ENCODE results near the gene TRAF1.

The TRAF1 gene

DNA sequence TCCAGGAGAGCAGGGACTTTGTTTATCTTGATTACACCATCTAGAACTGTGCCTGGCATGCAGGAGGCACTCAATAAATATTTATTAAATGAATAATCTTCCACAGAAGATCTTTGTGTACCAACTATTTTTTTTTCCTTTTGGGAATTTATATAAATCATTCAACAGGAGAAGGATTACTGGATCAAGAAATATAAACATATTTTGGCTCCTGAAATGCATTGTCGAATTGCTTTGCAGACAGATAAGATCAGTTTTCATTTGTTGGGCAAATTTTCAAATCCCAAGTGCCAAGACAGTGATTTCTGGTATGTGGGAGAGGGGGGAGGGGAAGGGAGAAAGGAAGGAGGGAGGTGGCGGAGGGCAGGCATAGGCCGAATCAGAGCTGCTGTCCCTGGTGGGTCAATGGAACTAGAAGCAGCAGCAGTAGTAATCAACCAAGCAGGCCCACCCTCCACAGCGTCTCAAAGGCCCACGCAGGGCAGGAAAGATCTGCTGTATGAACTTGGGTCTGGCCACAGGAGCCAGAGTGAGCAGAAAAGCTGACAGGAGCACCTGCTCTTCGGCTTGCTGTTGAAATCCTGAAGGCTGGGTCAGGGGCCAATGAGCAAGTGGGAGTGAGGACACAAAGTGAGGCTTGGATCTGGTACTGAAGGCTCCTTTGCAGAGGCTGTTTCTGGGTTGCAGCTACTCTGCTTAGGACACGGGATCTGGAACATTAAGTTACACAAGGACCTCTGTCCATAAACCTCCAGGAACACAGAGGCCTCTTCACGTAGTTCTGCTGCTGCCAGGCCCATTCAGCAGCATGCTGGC is 15.8 kb upstream of the TRAF1 start:
- H3K9ac ChIP-seq (ENCODE audit: low read length in 5 of 5), result peak overlapping the region in 2 of 5 donors; percentile 28 to 71
- H3K4me1 ChIP-seq (ENCODE audit: control insufficient read depth in 5 of 5, insufficient read depth in 5 of 5, low read length in 5 of 5), result peaks cover 0 to 29% (median 19%) of the 10 kb centered on the region in 5 donors
- H3K36me3 ChIP-seq (ENCODE audit: control insufficient read depth in 5 of 5, insufficient read depth in 5 of 5, low read length in 5 of 5), result no peaks in the 10 kb centered on the region
- no peaks in the 10 kb centered on the region for H3K27me3 ChIP-seq (ENCODE audit: control insufficient read depth in 5 of 5, insufficient read depth in 4 of 5, low read length in 5 of 5)
- peak overlapping the region; percentile 61 for H3K27ac ChIP-seq (ENCODE audit: low read depth, low read length)
- no peaks in the 10 kb centered on the region for H3K9me3 ChIP-seq (ENCODE audit: control insufficient read depth in 5 of 5, low read length in 5 of 5)
- no peak overlapping the region for H3K4me3 ChIP-seq (ENCODE audit: low read depth in 1 of 5, low read length in 5 of 5)

DNA sequence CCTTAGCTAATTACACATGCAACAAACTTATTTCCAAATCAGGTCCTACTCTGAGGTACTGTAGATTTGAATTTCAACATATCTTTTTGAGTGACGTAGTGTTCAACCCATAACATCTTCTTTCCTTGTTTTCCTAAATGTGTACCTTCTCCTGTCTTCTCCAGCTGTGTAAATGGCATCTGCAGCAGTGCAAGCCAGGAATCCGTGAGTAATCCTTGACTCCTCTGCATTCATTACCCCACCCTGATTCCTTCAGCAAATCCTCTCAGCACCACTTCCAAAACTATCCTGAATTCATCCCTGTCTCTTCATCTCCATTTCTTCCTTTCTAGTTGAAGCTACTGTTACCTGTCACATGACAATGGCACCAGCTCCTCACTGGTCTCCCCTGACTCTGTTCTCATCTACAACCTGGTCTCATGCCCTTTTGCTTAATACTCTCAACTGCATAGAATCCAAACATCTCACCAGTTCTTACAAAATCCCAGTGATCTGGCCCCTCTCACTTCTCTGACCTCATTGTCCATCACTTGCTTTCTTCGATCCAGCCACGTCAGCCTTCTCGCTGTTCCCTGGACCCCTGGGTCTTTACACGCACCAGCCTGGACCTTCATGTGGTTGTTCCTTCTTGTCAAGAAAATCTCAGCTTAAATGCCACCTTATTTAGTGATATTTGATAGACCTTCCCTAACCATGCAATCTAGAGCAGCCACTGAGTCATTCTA is 14.6 kb upstream of the TRAF1 start:
- no peaks in the 10 kb centered on the region for H3K27me3 ChIP-seq (ENCODE audit: control insufficient read depth in 5 of 5, insufficient read depth in 4 of 5, low read length in 5 of 5)
- H3K27ac ChIP-seq (ENCODE audit: low read depth, low read length), result peak overlapping the region; percentile 2
- no peaks in the 10 kb centered on the region for H3K9me3 ChIP-seq (ENCODE audit: control insufficient read depth in 5 of 5, low read length in 5 of 5)
- H3K36me3 ChIP-seq (ENCODE audit: control insufficient read depth in 5 of 5, insufficient read depth in 5 of 5, low read length in 5 of 5), result no peaks in the 10 kb centered on the region
- H3K4me1 ChIP-seq (ENCODE audit: control insufficient read depth in 5 of 5, insufficient read depth in 5 of 5, low read length in 5 of 5), result peaks cover 0 to 36% (median 28%) of the 10 kb centered on the region in 5 donors
- H3K9ac ChIP-seq (ENCODE audit: low read length in 5 of 5), result no peak overlapping the region
- no peak overlapping the region for H3K4me3 ChIP-seq (ENCODE audit: low read depth in 1 of 5, low read length in 5 of 5)

DNA sequence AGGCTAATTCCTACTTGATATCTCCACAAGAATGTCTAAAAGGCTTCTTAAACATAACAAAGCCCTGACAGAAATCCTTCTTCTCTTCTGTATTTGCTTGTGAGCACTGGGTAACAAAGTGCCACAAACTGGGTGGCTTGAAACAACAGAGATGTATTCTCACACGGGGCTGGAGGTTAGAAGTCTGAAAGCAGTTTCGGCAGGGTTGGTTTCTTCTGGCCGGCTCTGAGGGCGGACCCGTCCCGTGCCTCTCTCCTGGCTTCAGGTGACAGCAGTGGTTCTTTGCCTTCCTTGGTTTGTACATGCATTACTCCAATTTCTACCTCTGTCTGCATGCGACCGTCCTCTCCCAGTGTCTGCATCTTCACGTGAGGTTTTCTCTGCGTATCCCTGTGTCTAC is 14.0 kb upstream of the TRAF1 start:
- H3K27ac ChIP-seq (ENCODE audit: low read depth, low read length), result no peak overlapping the region
- H3K4me1 ChIP-seq (ENCODE audit: control insufficient read depth in 5 of 5, insufficient read depth in 5 of 5, low read length in 5 of 5), result peaks cover 6 to 42% (median 34%) of the 10 kb centered on the region in 5 donors
- H3K9ac ChIP-seq (ENCODE audit: low read length in 5 of 5), result no peak overlapping the region

DNA sequence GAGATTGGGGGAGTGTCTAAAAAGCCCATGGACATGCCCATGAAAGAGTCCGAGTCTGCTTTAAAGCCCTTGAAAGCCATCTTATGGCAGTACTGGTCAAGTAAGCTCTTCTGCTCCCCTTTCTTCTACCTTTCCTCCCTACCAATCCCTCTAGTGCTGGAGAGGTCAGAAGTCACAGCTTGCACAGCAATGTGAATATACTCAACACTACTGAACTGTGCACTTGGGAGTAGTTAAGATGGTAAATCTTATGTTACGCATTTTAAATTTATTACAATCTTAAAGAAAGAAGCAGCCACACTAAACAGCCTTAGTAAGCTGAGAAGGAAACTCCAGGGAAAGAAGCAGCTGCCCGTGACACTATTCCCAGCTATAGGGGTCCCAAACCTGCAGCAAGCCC is 12.3 kb upstream of the TRAF1 start:
- Histone ChIP-seq H3K9me3 (ENCODE audit: control insufficient read depth in 5 of 5, low read length in 5 of 5) (no peaks in the 10 kb centered on the region), H3K27ac (ENCODE audit: low read depth, low read length) (no peak overlapping the region), H3K4me1 (ENCODE audit: control insufficient read depth in 5 of 5, insufficient read depth in 5 of 5, low read length in 5 of 5) (peaks cover 11 to 54% (median 50%) of the 10 kb centered on the region in 5 donors)

More for the DNA sequence above, 14.0 kb upstream of the TRAF1 start:
- H3K36me3 ChIP-seq (ENCODE audit: control insufficient read depth in 5 of 5, insufficient read depth in 5 of 5, low read length in 5 of 5), result no peaks in the 10 kb centered on the region
- no peaks in the 10 kb centered on the region for H3K9me3 ChIP-seq (ENCODE audit: control insufficient read depth in 5 of 5, low read length in 5 of 5)
- H3K27me3 ChIP-seq (ENCODE audit: control insufficient read depth in 5 of 5, insufficient read depth in 4 of 5, low read length in 5 of 5), result no peaks in the 10 kb centered on the region
- H3K4me3 ChIP-seq (ENCODE audit: low read depth in 1 of 5, low read length in 5 of 5), result no peak overlapping the region

DNA sequence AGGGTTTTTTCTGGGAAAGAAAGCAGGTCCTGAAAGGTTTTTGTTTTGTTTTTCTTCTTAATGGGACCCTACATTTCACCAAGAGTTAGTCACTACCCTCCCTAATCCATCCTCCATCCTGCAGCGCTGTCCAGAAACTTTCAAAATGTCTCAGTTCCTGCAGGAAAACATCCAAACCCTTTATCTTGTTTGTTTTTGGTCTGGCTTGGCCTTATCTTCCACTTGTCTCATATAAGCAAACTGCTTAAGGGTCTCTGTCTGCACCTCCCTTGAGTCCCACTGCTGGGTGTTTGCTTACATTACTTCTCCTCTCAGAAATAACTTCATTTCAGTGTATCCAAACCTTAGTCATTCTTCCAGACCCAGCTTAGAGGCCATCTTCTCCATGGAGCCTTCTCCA is 11.0 kb upstream of the TRAF1 start:
- no peaks in the 10 kb centered on the region for H3K27me3 ChIP-seq (ENCODE audit: control insufficient read depth in 5 of 5, insufficient read depth in 4 of 5, low read length in 5 of 5)
- peak overlapping the region; percentile 97 for H3K27ac ChIP-seq (ENCODE audit: low read depth, low read length)
- H3K9ac ChIP-seq (ENCODE audit: low read length in 5 of 5), result peak overlapping the region in 1 of 5 donors; percentile 41
- H3K9me3 ChIP-seq (ENCODE audit: control insufficient read depth in 5 of 5, low read length in 5 of 5), result no peaks in the 10 kb centered on the region
- peaks cover 11 to 50% (median 47%) of the 10 kb centered on the region in 5 donors for H3K4me1 ChIP-seq (ENCODE audit: control insufficient read depth in 5 of 5, insufficient read depth in 5 of 5, low read length in 5 of 5)
- no peak overlapping the region for H3K4me3 ChIP-seq (ENCODE audit: low read depth in 1 of 5, low read length in 5 of 5)
- H3K36me3 ChIP-seq (ENCODE audit: control insufficient read depth in 5 of 5, insufficient read depth in 5 of 5, low read length in 5 of 5), result no peaks in the 10 kb centered on the region

More for the DNA sequence above, 12.3 kb upstream of the TRAF1 start:
- H3K9ac ChIP-seq (ENCODE audit: low read length in 5 of 5), result no peak overlapping the region
- no peaks in the 10 kb centered on the region for H3K36me3 ChIP-seq (ENCODE audit: control insufficient read depth in 5 of 5, insufficient read depth in 5 of 5, low read length in 5 of 5)
- H3K27me3 ChIP-seq (ENCODE audit: control insufficient read depth in 5 of 5, insufficient read depth in 4 of 5, low read length in 5 of 5), result no peaks in the 10 kb centered on the region
- no peak overlapping the region for H3K4me3 ChIP-seq (ENCODE audit: low read depth in 1 of 5, low read length in 5 of 5)

DNA sequence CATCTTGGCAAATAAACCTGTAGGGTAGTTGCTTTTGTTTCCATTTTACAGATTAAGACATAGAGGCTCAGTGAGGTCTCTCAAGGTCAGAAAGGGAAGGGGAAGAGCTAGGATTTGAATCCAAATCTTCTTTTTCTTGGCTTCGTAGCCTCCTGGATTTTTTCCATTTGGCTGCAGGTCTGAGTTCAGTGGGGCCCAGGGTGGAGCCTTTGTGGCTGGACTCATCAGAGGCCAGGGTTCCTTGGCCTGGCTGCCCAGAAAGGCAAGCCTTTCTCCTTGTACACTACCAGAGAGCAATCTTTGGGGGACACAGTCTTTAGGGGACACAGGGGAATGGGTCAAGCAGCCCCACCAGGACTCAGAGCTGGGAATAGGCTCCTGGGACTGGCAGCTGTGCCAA is 10.5 kb upstream of the TRAF1 start:
- no peaks in the 10 kb centered on the region for H3K36me3 ChIP-seq (ENCODE audit: control insufficient read depth in 5 of 5, insufficient read depth in 5 of 5, low read length in 5 of 5)
- H3K9me3 ChIP-seq (ENCODE audit: control insufficient read depth in 5 of 5, low read length in 5 of 5), result no peaks in the 10 kb centered on the region
- no peaks in the 10 kb centered on the region for H3K27me3 ChIP-seq (ENCODE audit: control insufficient read depth in 5 of 5, insufficient read depth in 4 of 5, low read length in 5 of 5)
- H3K27ac ChIP-seq (ENCODE audit: low read depth, low read length), result peak overlapping the region; percentile 97
- H3K4me3 ChIP-seq (ENCODE audit: low read depth in 1 of 5, low read length in 5 of 5), result no peak overlapping the region
- H3K4me1 ChIP-seq (ENCODE audit: control insufficient read depth in 5 of 5, insufficient read depth in 5 of 5, low read length in 5 of 5), result peaks cover 11 to 46% (median 45%) of the 10 kb centered on the region in 5 donors
- peak overlapping the region in 1 of 5 donors; percentile 41 for H3K9ac ChIP-seq (ENCODE audit: low read length in 5 of 5)

DNA sequence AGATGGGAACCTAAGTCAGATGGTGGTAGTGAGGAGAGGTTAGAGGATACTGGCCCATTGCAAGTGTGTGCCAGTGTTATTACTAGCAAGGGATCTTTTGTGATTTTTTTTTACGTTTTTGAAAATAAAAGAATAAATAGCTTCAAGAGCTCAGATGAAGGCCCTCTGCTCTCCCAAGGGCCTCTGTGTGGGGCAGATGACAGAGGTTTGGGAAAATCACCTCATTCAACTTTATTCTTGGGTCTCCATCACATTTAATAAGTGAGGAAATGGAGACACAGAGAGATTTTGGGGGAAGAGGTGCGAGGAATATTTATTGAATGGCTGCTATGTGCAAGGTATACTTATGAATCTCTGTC is 10.1 kb upstream of the TRAF1 start:
- Histone ChIP-seq H3K36me3 (ENCODE audit: control insufficient read depth in 5 of 5, insufficient read depth in 5 of 5, low read length in 5 of 5) (no peaks in the 10 kb centered on the region), H3K4me3 (ENCODE audit: low read depth in 1 of 5, low read length in 5 of 5) (no peak overlapping the region), H3K9ac (ENCODE audit: low read length in 5 of 5) (no peak overlapping the region), H3K9me3 (ENCODE audit: control insufficient read depth in 5 of 5, low read length in 5 of 5) (no peaks in the 10 kb centered on the region), H3K27ac (ENCODE audit: low read depth, low read length) (peak overlapping the region; percentile 97), H3K4me1 (ENCODE audit: control insufficient read depth in 5 of 5, insufficient read depth in 5 of 5, low read length in 5 of 5) (peaks cover 11 to 46% (median 42%) of the 10 kb centered on the region in 5 donors), H3K27me3 (ENCODE audit: control insufficient read depth in 5 of 5, insufficient read depth in 4 of 5, low read length in 5 of 5) (no peaks in the 10 kb centered on the region)

DNA sequence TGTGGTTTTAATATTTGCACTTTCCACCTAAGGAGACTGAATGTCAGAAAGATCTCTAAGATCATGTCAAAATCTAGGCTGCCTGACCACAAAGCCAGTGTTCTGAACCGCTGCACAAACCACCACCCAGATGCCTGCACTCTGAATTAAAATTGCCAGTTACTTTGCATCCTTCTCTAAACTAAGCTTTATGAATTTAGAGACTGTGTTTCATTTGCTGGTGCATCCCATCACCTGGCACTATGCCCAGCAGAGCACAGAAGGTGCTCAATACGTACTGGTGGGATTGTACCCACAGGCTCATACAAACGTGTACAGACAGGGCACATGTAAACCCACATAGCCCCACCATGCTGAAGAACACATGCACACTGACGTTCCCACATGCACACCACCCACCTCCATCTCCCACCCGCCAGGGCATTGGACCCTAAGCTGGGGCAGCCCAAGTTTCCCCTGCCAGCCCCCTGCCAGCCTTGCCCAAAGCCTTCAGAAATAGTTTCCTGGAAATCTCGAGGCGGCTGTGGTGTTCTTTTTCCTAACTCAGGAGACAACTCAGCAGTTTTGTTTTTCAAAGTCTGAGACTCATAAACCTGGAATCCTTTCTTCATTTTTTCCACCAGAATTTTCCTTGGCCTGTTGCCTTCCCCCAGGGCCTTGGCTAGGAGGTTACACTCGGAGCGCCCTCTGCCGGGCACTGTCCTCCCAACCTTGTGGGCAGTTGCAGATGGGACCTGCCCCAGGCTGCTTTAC is 9.6 kb upstream of the TRAF1 start:
- H3K9me3 ChIP-seq (ENCODE audit: control insufficient read depth in 5 of 5, low read length in 5 of 5), result no peaks in the 10 kb centered on the region
- peak overlapping the region; percentile 6 to 85 (median 25) for H3K9ac ChIP-seq (ENCODE audit: low read length in 5 of 5)
- H3K36me3 ChIP-seq (ENCODE audit: control insufficient read depth in 5 of 5, insufficient read depth in 5 of 5, low read length in 5 of 5), result no peaks in the 10 kb centered on the region
- peaks cover 14 to 46% (median 43%) of the 10 kb centered on the region in 5 donors for H3K4me1 ChIP-seq (ENCODE audit: control insufficient read depth in 5 of 5, insufficient read depth in 5 of 5, low read length in 5 of 5)
- H3K4me3 ChIP-seq (ENCODE audit: low read depth in 1 of 5, low read length in 5 of 5), result peak overlapping the region; percentile 6 to 58 (median 25)
- no peaks in the 10 kb centered on the region for H3K27me3 ChIP-seq (ENCODE audit: control insufficient read depth in 5 of 5, insufficient read depth in 4 of 5, low read length in 5 of 5)
- peak overlapping the region; percentile 97 for H3K27ac ChIP-seq (ENCODE audit: low read depth, low read length)

DNA sequence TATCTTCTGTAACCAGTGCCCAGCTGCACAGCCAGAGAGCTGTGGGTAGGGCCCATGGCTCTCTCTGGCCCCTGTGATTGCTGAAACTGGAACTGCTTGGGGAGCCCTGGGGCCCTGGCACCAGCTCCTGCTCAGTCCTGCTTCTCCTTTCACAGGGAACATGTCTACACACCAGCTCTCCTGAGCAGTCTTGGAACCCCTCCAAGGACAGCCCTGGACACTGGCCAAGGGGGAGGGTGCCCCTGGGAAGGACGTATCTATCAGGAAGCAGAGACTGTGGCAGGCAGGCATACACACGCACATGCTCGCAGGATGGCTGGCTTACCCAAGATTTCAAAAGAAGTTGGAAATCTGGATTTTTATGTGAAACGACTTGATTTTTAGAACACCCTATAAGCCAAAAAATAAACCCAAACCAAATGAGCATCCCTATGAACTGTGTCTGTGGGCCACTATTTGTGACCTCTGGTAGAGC is 8.8 kb upstream of the TRAF1 start:
- H3K36me3 ChIP-seq (ENCODE audit: control insufficient read depth in 5 of 5, insufficient read depth in 5 of 5, low read length in 5 of 5), result no peaks in the 10 kb centered on the region
- peak overlapping the region; percentile 6 to 85 (median 25) for H3K9ac ChIP-seq (ENCODE audit: low read length in 5 of 5)
- no peaks in the 10 kb centered on the region for H3K9me3 ChIP-seq (ENCODE audit: control insufficient read depth in 5 of 5, low read length in 5 of 5)
- H3K4me3 ChIP-seq (ENCODE audit: low read depth in 1 of 5, low read length in 5 of 5), result peak overlapping the region in 1 of 5 donors; percentile 19
- H3K27ac ChIP-seq (ENCODE audit: low read depth, low read length), result peak overlapping the region; percentile 97
- H3K4me1 ChIP-seq (ENCODE audit: control insufficient read depth in 5 of 5, insufficient read depth in 5 of 5, low read length in 5 of 5), result peaks cover 14 to 47% (median 43%) of the 10 kb centered on the region in 5 donors
- no peaks in the 10 kb centered on the region for H3K27me3 ChIP-seq (ENCODE audit: control insufficient read depth in 5 of 5, insufficient read depth in 4 of 5, low read length in 5 of 5)
